H9 (cell line): ENCODE results near the gene OCRL. TPM values are rescaled to one million over a fixed set of nuclear protein-coding genes. Genes with fewer than 3 reads are reported as not detected.
"Not testable (repeated sequence)": the region's sequence is repeated elsewhere in the genome, so short reads cannot be mapped to it uniquely, and the experiment has no call there.

Experiments
- DNase-seq: peaks from one replicate; pipeline ENCODE4 v3.0.0-alpha.2; 2017
- H2AFZ ChIP-seq: one replicate; pipeline ENCODE4 v1.6.1; 2013; ENCODE audit warnings: mild to moderate bottlenecking, low read length, control low read depth, moderate library complexity
- H2AK5ac ChIP-seq: 2 replicates; pipeline ENCODE4 v1.6.1; 2013; ENCODE audit warnings: low read length, control low read depth, mixed read lengths; ENCODE audit not compliant: insufficient read length
- H2BK120ac ChIP-seq: one replicate; pipeline ENCODE4 v1.6.1; 2013; ENCODE audit warnings: low read depth, mild to moderate bottlenecking, low read length, control low read depth, inconsistent platforms; ENCODE audit not compliant: poor library complexity, severe bottlenecking
- H2BK12ac ChIP-seq: 2 replicates; pipeline ENCODE4 v1.6.1; 2013; ENCODE audit warnings: low read length, control low read depth, mixed read lengths, low read depth; ENCODE audit not compliant: insufficient read length
- H2BK15ac ChIP-seq: 2 replicates; pipeline ENCODE4 v1.6.1; 2013; ENCODE audit warnings: low read depth, low read length, control low read depth
- H2BK20ac ChIP-seq: one replicate; pipeline ENCODE4 v1.6.1; 2013; ENCODE audit warnings: low read depth, mild to moderate bottlenecking, low read length, control low read depth, inconsistent platforms; ENCODE audit not compliant: poor library complexity, severe bottlenecking
- H2BK5ac ChIP-seq: 2 replicates; pipeline ENCODE4 v1.6.1; 2013; ENCODE audit warnings: low read length, control low read depth, mixed read lengths; ENCODE audit not compliant: insufficient read length
- H3K14ac ChIP-seq: 2 replicates; pipeline ENCODE4 v1.6.1; 2013; ENCODE audit warnings: low read length, control low read depth; ENCODE audit not compliant: insufficient read depth
- H3K18ac ChIP-seq: 2 replicates; pipeline ENCODE4 v1.6.1; 2013; ENCODE audit warnings: low read depth, mild to moderate bottlenecking, mixed read lengths, low read length, control low read depth; ENCODE audit not compliant: insufficient read length
- H3K23ac ChIP-seq: 2 replicates; pipeline ENCODE4 v1.6.1; 2013; ENCODE audit warnings: low read length, control low read depth, mixed read lengths, low read depth; ENCODE audit not compliant: insufficient read length
- H3K23me2 ChIP-seq: 2 replicates; pipeline ENCODE4 v1.6.1; 2013; ENCODE audit warnings: low read depth, mild to moderate bottlenecking, mixed read lengths, low read length, control low read depth; ENCODE audit not compliant: insufficient read length, poor library complexity, severe bottlenecking
- H3K27ac ChIP-seq: 2 replicates; pipeline ENCODE4 v1.5.1; 2013; ENCODE audit warnings: low read length, control low read depth, mixed read lengths, low read depth; ENCODE audit not compliant: insufficient read length
- H3K27me3 ChIP-seq: 2 replicates; pipeline ENCODE4 v1.6.1; 2013; ENCODE audit warnings: low read length, control low read depth, inconsistent platforms; ENCODE audit not compliant: insufficient read depth
- H3K4ac ChIP-seq: 2 replicates; pipeline ENCODE4 v1.6.1; 2013; ENCODE audit warnings: low read depth, mild to moderate bottlenecking, control low read depth, inconsistent platforms, low read length, moderate library complexity
- H3K4me1 ChIP-seq: 2 replicates; pipeline ENCODE4 v1.6.1; 2013; ENCODE audit warnings: low read length, control low read depth, inconsistent platforms; ENCODE audit not compliant: insufficient read depth
- H3K4me2 ChIP-seq: 2 replicates; pipeline ENCODE4 v1.6.1; 2013; ENCODE audit warnings: low read length, control low read depth, mixed read lengths; ENCODE audit not compliant: insufficient read length, insufficient read depth
- H3K56ac ChIP-seq: 2 replicates; pipeline ENCODE4 v1.6.1; 2013; ENCODE audit warnings: low read depth, mild to moderate bottlenecking, mixed read lengths, low read length, control low read depth; ENCODE audit not compliant: insufficient read length
- H3K79me1 ChIP-seq: 2 replicates; pipeline ENCODE4 v1.6.1; 2013; ENCODE audit warnings: low read depth, mild to moderate bottlenecking, moderate library complexity, low read length, control low read depth, inconsistent platforms; ENCODE audit not compliant: insufficient read depth, poor library complexity, severe bottlenecking
- H3K79me2 ChIP-seq: 2 replicates; pipeline ENCODE4 v1.6.1; 2013; ENCODE audit warnings: low read length, control low read depth, inconsistent platforms; ENCODE audit not compliant: insufficient read depth
- H3K9ac ChIP-seq: 2 replicates; pipeline ENCODE4 v1.6.1; 2013; ENCODE audit warnings: low read length, control low read depth, mixed read lengths; ENCODE audit not compliant: insufficient read length; ENCODE audit errors: extremely low read depth
- H3K9me3 ChIP-seq: one replicate; pipeline ENCODE4 v1.6.1; 2013; ENCODE audit warnings: low read depth, low read length, inconsistent platforms; ENCODE audit not compliant: control insufficient read depth
- H3T11ph ChIP-seq: one replicate; pipeline ENCODE4 v1.6.1; 2013; ENCODE audit warnings: mild to moderate bottlenecking, low read length, control low read depth, inconsistent platforms
- H4K20me1 ChIP-seq: one replicate; pipeline ENCODE4 v1.6.1; 2013; ENCODE audit not compliant: control insufficient read depth, insufficient read length, insufficient read depth
- H4K5ac ChIP-seq: 2 replicates; pipeline ENCODE4 v1.6.1; 2013; ENCODE audit warnings: low read depth, mild to moderate bottlenecking, mixed read lengths, low read length, control low read depth; ENCODE audit not compliant: insufficient read length
- H4K8ac ChIP-seq: replicated peaks from 2 replicates; pipeline ENCODE4 v1.6.1; 2013; ENCODE audit warnings: low read length, control low read depth, mixed read lengths, low read depth; ENCODE audit not compliant: insufficient read length
- H4K91ac ChIP-seq: 2 replicates; pipeline ENCODE4 v1.6.1; 2013; ENCODE audit warnings: low read depth, mild to moderate bottlenecking, moderate library complexity, mixed read lengths, low read length, control low read depth; ENCODE audit not compliant: insufficient read length
- H3K27ac Mint-ChIP-seq, 3 experiments: 2 replicates in 2 of 3; 3 replicates in 1 of 3; pipeline ENCODE4 v1.8.0; 2020 to 2021; ENCODE audit warnings: mixed read lengths in 3 of 3, mild to moderate bottlenecking in 1 of 3, moderate library complexity in 1 of 3
- H3K27me3 Mint-ChIP-seq: 2 replicates; pipeline ENCODE4 v1.8.0; 2021; ENCODE audit warnings: low read depth, mild to moderate bottlenecking, moderate library complexity, mixed read lengths
- H3K36me3 Mint-ChIP-seq, 3 experiments: 2 replicates in 2 of 3; 3 replicates in 1 of 3; pipeline ENCODE4 v1.8.0; 2020 to 2021; ENCODE audit warnings: low read depth in 3 of 3, mixed read lengths in 3 of 3; ENCODE audit not compliant: insufficient read depth in 1 of 3
- H3K4me1 Mint-ChIP-seq, 2 experiments: 2 replicates each; pipeline ENCODE4 v1.8.0; 2020; ENCODE audit warnings: mixed read lengths in 2 of 2
- H3K4me3 Mint-ChIP-seq, 2 experiments: 2 replicates in 1 of 2; 3 replicates in 1 of 2; pipeline ENCODE4 v1.8.0; 2020 to 2021; ENCODE audit warnings: mild to moderate bottlenecking in 2 of 2, mixed read lengths in 2 of 2, moderate library complexity in 1 of 2
- H3K9me3 Mint-ChIP-seq, 2 experiments: 2 replicates in 1 of 2; 3 replicates in 1 of 2; pipeline ENCODE4 v1.8.0; 2020; ENCODE audit warnings: mild to moderate bottlenecking in 2 of 2, mixed read lengths in 2 of 2, moderate library complexity in 1 of 2
- WGBS: extraction: QIAGEN DNeasy Blood & Tissue Kit; methylation state at CpG from one replicate; pipeline ENCODE4 v1.1.7; 2013; ENCODE audit warnings: missing lambda C conversion rate, low lambda C conversion rate, mixed read lengths; ENCODE audit not compliant: insufficient read length; ENCODE audit errors: extremely low coverage; 5-methylcytosine and 5-hydroxymethylcytosine counted together
- total RNA-seq: library from RNA; stranded (reverse); gene quantifications from 2 replicates; pipeline ENCODE4 v1.2.1, GENCODE V29; 2021
- TF ChIP-seq, protein P1 (sequence below): fragments of 200-600 bp; sonication (generic); conservative IDR thresholded peaks from 3 replicates; pipeline ENCODE4 v1.8.0; 2021; ENCODE audit warnings: antibody characterized with exemption, mild to moderate bottlenecking

OCRL gene
- total RNA-seq, 1 experiment from 2014 or later, result 31.4 TPM

DNA sequence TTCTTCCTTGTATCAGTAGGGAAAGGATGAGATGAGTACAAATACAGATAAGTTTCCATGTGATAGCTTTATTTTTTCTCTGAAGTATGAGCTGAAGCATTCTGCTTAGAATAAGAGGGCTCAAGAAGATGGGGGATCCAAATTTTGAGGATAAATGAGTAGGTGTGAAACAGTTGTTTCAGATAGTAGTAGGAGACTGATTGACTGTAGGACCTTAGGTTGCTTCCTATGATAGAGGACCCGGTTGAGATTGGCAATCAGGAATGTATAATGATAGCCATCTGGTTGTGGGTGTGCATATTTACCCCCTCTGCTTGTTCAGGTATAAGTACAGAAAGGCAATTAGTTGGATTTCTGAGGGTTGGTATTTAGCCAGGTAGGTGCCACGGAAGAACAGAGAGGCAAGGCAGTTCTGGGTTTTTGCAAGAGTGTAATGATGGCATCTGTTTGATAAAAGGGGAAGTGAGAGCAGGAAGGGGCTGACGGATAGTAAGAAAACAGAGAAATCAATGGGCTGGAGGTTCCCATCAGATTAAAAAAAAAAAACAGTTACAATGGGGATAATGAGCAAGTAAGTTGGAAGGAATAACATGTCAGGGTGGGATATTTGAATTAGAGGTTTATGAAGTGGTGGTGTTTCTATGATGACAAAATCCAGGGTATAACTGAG, 13.7 kb downstream of the OCRL start:
- Mint-ChIP-seq H3K4me1 (no peaks in the 10 kb centered on the region), H3K4me3 (no peak overlapping the region), H3K27ac (no peak overlapping the region), H3K27me3 (no peaks in the 10 kb centered on the region), H3K36me3 (peaks cover 12 to 41% (median 37%) of the 10 kb centered on the region in 3 experiments; a peak in 6 of 7 replicates), H3K9me3 (no peaks in the 10 kb centered on the region)
- no peaks in the 10 kb centered on the region for H3K23me2 ChIP-seq
- no peak overlapping the region for H2AK5ac ChIP-seq
- no peaks in the 10 kb centered on the region for H3K27me3 ChIP-seq
- no peaks in the 10 kb centered on the region for H3K79me1 ChIP-seq
- H3T11ph ChIP-seq, result no peak overlapping the region
- no peaks in the 10 kb centered on the region for H4K20me1 ChIP-seq
- no peak overlapping the region for H3K23ac ChIP-seq
- no peak overlapping the region for H3K27ac ChIP-seq
- H3K56ac ChIP-seq, result no peak overlapping the region
- H3K4me1 ChIP-seq, result no peaks in the 10 kb centered on the region
- no peak overlapping the region for H3K4me2 ChIP-seq
- H3K4ac ChIP-seq, result no peak overlapping the region
- DNase-seq, result no peak
- no peaks in the 10 kb centered on the region for H3K9me3 ChIP-seq
- H3K14ac ChIP-seq, result no peak overlapping the region
- no peak overlapping the region for H2BK15ac ChIP-seq
- H3K18ac ChIP-seq, result no peak overlapping the region
- H4K5ac ChIP-seq, result no peak overlapping the region
- H2AFZ ChIP-seq, result no peak overlapping the region
- no peaks in the 10 kb centered on the region for H3K79me2 ChIP-seq
- H4K91ac ChIP-seq, result no peak overlapping the region
- no peak overlapping the region for H2BK20ac ChIP-seq
- TF ChIP-seq, protein P1, sequence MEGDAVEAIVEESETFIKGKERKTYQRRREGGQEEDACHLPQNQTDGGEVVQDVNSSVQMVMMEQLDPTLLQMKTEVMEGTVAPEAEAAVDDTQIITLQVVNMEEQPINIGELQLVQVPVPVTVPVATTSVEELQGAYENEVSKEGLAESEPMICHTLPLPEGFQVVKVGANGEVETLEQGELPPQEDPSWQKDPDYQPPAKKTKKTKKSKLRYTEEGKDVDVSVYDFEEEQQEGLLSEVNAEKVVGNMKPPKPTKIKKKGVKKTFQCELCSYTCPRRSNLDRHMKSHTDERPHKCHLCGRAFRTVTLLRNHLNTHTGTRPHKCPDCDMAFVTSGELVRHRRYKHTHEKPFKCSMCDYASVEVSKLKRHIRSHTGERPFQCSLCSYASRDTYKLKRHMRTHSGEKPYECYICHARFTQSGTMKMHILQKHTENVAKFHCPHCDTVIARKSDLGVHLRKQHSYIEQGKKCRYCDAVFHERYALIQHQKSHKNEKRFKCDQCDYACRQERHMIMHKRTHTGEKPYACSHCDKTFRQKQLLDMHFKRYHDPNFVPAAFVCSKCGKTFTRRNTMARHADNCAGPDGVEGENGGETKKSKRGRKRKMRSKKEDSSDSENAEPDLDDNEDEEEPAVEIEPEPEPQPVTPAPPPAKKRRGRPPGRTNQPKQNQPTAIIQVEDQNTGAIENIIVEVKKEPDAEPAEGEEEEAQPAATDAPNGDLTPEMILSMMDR, result no peak
- no peak overlapping the region for H3K9ac ChIP-seq
- no CpG with 5 or more reads among the region's 3 CpGs for whole genome bisulfite sequencing
- H2BK5ac ChIP-seq, result no peak overlapping the region
- H2BK12ac ChIP-seq, result no peak overlapping the region
- H4K8ac ChIP-seq, result no peak overlapping the region
- H2BK120ac ChIP-seq, result no peak overlapping the region

DNA sequence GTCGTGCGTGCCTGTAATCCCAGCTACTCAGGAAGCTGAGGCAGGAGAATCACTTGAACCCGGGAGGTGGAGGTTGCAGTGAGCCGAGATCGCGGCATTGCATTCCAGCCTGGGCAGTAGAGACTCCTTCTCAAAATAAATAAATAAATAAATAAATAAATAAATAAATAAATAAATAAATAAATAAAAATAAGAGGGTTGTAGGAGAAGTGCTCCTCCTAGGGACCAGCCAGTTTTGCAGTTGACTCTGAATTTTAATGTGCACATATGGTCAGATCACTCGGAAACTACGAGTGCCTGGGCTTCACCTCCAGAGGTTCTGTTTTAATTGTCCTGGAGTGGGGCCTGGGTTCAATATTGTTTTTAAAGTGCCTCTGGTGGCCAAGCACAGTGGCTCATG, 14.8 kb downstream of the OCRL start:
- not testable (repeated sequence) for H4K91ac ChIP-seq, H3K27me3 ChIP-seq, H2BK12ac ChIP-seq, H3K4me2 ChIP-seq, H3T11ph ChIP-seq, H4K20me1 ChIP-seq, H2AK5ac ChIP-seq, H2BK20ac ChIP-seq, H3K18ac ChIP-seq, H2AFZ ChIP-seq, H3K4me1 ChIP-seq, H3K23ac ChIP-seq, H3K14ac ChIP-seq, H3K4me1 Mint-ChIP-seq, H3K23me2 ChIP-seq, H3K27ac Mint-ChIP-seq, H3K9me3 Mint-ChIP-seq, DNase-seq, H3K9me3 ChIP-seq, H3K79me1 ChIP-seq, H2BK15ac ChIP-seq, H2BK120ac ChIP-seq, H4K8ac ChIP-seq, H2BK5ac ChIP-seq, H3K4me3 Mint-ChIP-seq, H3K9ac ChIP-seq, H3K4ac ChIP-seq, H3K79me2 ChIP-seq, H4K5ac ChIP-seq, H3K27me3 Mint-ChIP-seq, H3K56ac ChIP-seq, H3K27ac ChIP-seq
- peaks cover 10 to 41% (median 37%) of the 10 kb centered on the region in 3 experiments; a peak in 6 of 7 replicates for H3K36me3 Mint-ChIP-seq
- no CpG with 5 or more reads among the region's 8 CpGs for WGBS
